Sigmoid colon (tissue), 4 donors: ENCODE results near the gene FAU.

ENCODE experiments used
- CTCF ChIP-seq, 4 experiments: fragments of 450-650 bp in 3 of 4; fragments of 200-600 bp in 1 of 4; IDR thresholded peaks; one replicate each; pipeline ENCODE4 v1.5.1; 2016 to 2019; ENCODE audit warnings: antibody characterized with exemption in 4 of 4, mild to moderate bottlenecking in 3 of 4, moderate library complexity in 2 of 4
- POLR2AphosphoS5 ChIP-seq, 4 donors: sonication (generic); formaldehyde crosslinking; IDR thresholded peaks; one replicate each; pipeline ENCODE4 v1.6.1; 2017; ENCODE audit warnings: antibody characterized with exemption in 4 of 4

- TF ChIP-seq CTCF (IDR thresholded peaks at IDR 0.05) (no peak), POLR2AphosphoS5 (IDR thresholded peaks at IDR 0.05) (no peak)
These were observed 21.1 kb downstream of the FAU start for GRCh38 chr11:65100674-65101350.
